A549 treated with Hydrocortisone at 1 μM for 4 hours (cell line): Measurements from ENCODE around the gene PRR20C. TPM values are rescaled to one million over a fixed set of nuclear protein-coding genes. Genes with fewer than 3 reads are reported as not detected.

Experiments
- total RNA-seq: library from RNA; stranded (reverse); fragments of 200-300 nt; extraction: Qiagen RNA extraction; gene quantifications from 5 replicates; pipeline ENCODE4 v1.2.3, GENCODE V29; 2022

Gene PRR20C
- total RNA-seq, result not detected in 5 replicates

DNA sequence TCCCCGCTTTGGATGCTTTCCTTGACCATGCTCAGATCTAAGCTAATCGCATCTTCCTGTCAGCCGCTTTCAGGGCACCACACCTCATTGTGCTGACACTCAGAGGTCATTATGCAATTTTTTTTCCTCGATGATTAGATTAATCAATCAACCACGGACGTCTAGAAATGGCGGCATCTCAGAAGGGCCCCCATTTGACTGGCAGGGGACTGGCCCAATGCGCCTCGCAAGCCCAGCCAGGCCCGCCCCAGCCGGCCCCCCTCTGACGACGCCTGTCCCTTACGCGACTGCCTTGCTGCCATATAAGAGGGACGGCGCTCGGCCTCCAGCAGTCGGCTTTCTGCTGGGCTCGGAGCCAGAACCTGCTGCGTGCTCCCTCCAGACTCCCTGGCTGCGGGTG lies at the start of gene PRR20C:
Gene PRR20C, plus strand, starts transcription at position 301 of the 400 bp plus-strand sequence. CDS start 387 bp downstream, outside the sequence.

DNA sequence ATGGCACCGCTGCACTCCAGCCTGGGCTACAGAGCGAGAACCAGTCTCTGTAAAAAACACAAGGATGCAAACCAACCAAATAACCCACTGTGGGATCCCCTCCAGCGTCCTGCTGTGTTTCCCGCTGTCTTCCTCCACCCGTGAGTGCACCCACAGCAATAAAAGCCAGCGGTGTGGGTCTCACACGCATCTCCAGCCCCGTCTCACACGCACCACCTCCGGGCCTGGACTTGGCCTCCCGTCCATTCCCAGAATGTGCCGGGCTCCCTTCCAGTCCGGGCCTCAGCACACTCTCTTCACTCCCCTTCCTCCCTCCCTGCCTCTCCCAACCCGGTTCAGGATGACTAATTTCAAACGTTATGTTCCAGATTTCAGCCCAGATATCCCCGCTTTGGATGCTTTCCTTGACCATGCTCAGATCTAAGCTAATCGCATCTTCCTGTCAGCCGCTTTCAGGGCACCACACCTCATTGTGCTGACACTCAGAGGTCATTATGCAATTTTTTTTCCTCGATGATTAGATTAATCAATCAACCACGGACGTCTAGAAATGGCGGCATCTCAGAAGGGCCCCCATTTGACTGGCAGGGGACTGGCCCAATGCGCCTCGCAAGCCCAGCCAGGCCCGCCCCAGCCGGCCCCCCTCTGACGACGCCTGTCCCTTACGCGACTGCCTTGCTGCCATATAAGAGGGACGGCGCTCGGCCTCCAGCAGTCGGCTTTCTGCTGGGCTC lies 13.5 kb upstream of the PRR20C start, which contains the start of gene PRR20A:
Gene PRR20A, plus strand, starts transcription at position 684 of the 734 bp plus-strand sequence. CDS start 387 bp downstream, outside the sequence.

DNA sequence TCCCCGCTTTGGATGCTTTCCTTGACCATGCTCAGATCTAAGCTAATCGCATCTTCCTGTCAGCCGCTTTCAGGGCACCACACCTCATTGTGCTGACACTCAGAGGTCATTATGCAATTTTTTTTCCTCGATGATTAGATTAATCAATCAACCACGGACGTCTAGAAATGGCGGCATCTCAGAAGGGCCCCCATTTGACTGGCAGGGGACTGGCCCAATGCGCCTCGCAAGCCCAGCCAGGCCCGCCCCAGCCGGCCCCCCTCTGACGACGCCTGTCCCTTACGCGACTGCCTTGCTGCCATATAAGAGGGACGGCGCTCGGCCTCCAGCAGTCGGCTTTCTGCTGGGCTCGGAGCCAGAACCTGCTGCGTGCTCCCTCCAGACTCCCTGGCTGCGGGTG lies 6.7 kb upstream of the PRR20C start, which contains the start of gene PRR20B:
Gene PRR20B, plus strand, starts transcription at position 301 of the 400 bp plus-strand sequence. CDS start 387 bp downstream, outside the sequence.

DNA sequence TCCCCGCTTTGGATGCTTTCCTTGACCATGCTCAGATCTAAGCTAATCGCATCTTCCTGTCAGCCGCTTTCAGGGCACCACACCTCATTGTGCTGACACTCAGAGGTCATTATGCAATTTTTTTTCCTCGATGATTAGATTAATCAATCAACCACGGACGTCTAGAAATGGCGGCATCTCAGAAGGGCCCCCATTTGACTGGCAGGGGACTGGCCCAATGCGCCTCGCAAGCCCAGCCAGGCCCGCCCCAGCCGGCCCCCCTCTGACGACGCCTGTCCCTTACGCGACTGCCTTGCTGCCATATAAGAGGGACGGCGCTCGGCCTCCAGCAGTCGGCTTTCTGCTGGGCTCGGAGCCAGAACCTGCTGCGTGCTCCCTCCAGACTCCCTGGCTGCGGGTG lies 6.5 kb downstream of the PRR20C start, which contains the start of gene PRR20D:
Gene PRR20D, plus strand, starts transcription at position 301 of the 400 bp plus-strand sequence. CDS start 387 bp downstream, outside the sequence.

DNA sequence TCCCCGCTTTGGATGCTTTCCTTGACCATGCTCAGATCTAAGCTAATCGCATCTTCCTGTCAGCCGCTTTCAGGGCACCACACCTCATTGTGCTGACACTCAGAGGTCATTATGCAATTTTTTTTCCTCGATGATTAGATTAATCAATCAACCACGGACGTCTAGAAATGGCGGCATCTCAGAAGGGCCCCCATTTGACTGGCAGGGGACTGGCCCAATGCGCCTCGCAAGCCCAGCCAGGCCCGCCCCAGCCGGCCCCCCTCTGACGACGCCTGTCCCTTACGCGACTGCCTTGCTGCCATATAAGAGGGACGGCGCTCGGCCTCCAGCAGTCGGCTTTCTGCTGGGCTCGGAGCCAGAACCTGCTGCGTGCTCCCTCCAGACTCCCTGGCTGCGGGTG lies 13.0 kb downstream of the PRR20C start, which contains the start of gene PRR20E:
Gene PRR20E, plus strand, starts transcription at position 301 of the 400 bp plus-strand sequence. CDS start 387 bp downstream, outside the sequence.

Other genes starting within 250 kb of the PRR20C start
- gene PRR20A, start 13.1 kb upstream of the PRR20C start, total RNA-seq, result not detected in 5 replicates
- gene PRR20B, start 6.6 kb upstream of the PRR20C start, total RNA-seq, result not detected in 5 replicates
- gene PRR20D, start 6.6 kb downstream of the PRR20C start, total RNA-seq, result not detected in 5 replicates
- gene PRR20E, start 13.1 kb downstream of the PRR20C start, total RNA-seq, result not detected in 5 replicates